HG03097 (cell line): ENCODE measurements around the gene ZBTB3.
"Not testable (repeated sequence)": the region's sequence is repeated elsewhere in the genome, so short reads cannot be mapped to it uniquely, and the experiment has no call there.

Source experiments
- ATAC-seq: cut with Tn5 transposase; IDR thresholded peaks from one replicate; pipeline ENCODE4 v1.9.1; 2021; ENCODE audit not compliant: unreplicated experiment, low FRiP score

ZBTB3 gene

GRCh38 chr11:62757846-62758788 lies 4.2 kb upstream of the ZBTB3 start:
- ATAC-seq = no peak

- no peak for ATAC-seq
Observed at GRCh38 chr11:62755086-62755615, 1.2 kb upstream of the ZBTB3 start.

GRCh38 chr11:62752994-62753735 lies 795 bp downstream of the ZBTB3 start:
- ATAC-seq = peak; percentile 1

GRCh38 chr11:62752177-62752785 lies 1.7 kb downstream of the ZBTB3 start:
- ATAC-seq = no peak

GRCh38 chr11:62749931-62750330 lies 4.0 kb downstream of the ZBTB3 start:
- ATAC-seq = not testable (repeated sequence)

- ATAC-seq = no peak
Observed at GRCh38 chr11:62747475-62748160, 6.3 kb downstream of the ZBTB3 start.

- ATAC-seq = no peak
Observed at GRCh38 chr11:62737196-62737595, 16.8 kb downstream of the ZBTB3 start.

GRCh38 chr11:62732830-62733229 lies 21.1 kb downstream of the ZBTB3 start:
- ATAC-seq = no peak

GRCh38 chr11:62730076-62730475 lies 23.9 kb downstream of the ZBTB3 start:
- not testable (repeated sequence) for ATAC-seq

- peak; percentile 22 for ATAC-seq
Observed at GRCh38 chr11:62728171-62728988, 25.6 kb downstream of the ZBTB3 start, which contains the start of gene TTC9C. Gene TTC9C, plus strand, starts transcription at chr11:62728486. Its CDS starts 363 bp downstream, at chr11:62728849.

- ATAC-seq = peak; percentile 51
Observed at GRCh38 chr11:62727872-62728170, 26.1 kb downstream of the ZBTB3 start.

- ATAC-seq = peak; percentile 63
Observed at GRCh38 chr11:62727165-62727871, 26.6 kb downstream of the ZBTB3 start, which contains the start of gene HNRNPUL2. Gene HNRNPUL2, minus strand, starts transcription at chr11:62727457. Its CDS starts 301 bp downstream, at chr11:62727156.

- ATAC-seq = no peak
Observed at GRCh38 chr11:62726915-62727164, 27.1 kb downstream of the ZBTB3 start.

GRCh38 chr11:62726156-62726914 lies 27.6 kb downstream of the ZBTB3 start:
- ATAC-seq = peak; percentile 10

GRCh38 chr11:62725646-62726045 lies 28.3 kb downstream of the ZBTB3 start:
- no peak for ATAC-seq

- no peak for ATAC-seq
Observed at GRCh38 chr11:62724171-62724570, 29.8 kb downstream of the ZBTB3 start.

- no peak for ATAC-seq
Observed at GRCh38 chr11:62721994-62722393, 32.0 kb downstream of the ZBTB3 start.

- ATAC-seq = no peak
Observed at GRCh38 chr11:62719302-62719978, 34.5 kb downstream of the ZBTB3 start.
